H1 (cell line): ENCODE results near the gene FRA10AC1. TPM values are rescaled to one million over a fixed set of nuclear protein-coding genes. Genes with fewer than 3 reads are reported as not detected.
A peak's percentile ranks its signal among the peaks of the same experiment; 100 is the strongest.

Source experiments
- CTCF ChIA-PET: fragments of 300-600 bp; sonication (Branson Sonifier 250); formaldehyde crosslinking; loops from one replicate; lab custom pipeline; 2021; ENCODE audit not compliant: partially characterized antibody; lab: Charles Lee
- POLR2A ChIA-PET: fragments of 300-600 bp; sonication (Branson Sonifier 250); formaldehyde crosslinking; loops from one replicate; lab custom pipeline; 2021; ENCODE audit warnings: inconsistent platforms; ENCODE audit not compliant: partially characterized antibody; lab: Charles Lee
- DNase-seq, 2 experiments: peaks; one replicate each; pipeline versions ENCODE4 v3.0.0 to v3.0.0-alpha.2; 2010 to 2022; ENCODE audit warnings: low spot score in 2 of 2, low read depth in 1 of 2, mixed read lengths in 1 of 2
- FAIRE-seq: peaks from 2 replicates; lab custom pipeline; 2011; peaks lifted over from hg19 to GRCh38; lab: Jason Lieb, UNC
- H2AFZ ChIP-seq: 2 replicates; pipeline ENCODE4 v1.8.1; 2012; ENCODE audit warnings: low read length, inconsistent platforms
- H2AK5ac ChIP-seq: 2 replicates; pipeline ENCODE4 v1.6.1; 2013; ENCODE audit warnings: low read depth, low read length
- H2BK120ac ChIP-seq: replicated peaks from 2 replicates; pipeline ENCODE3; 2013; ENCODE audit warnings: low read depth, low read length, inconsistent platforms
- H2BK12ac ChIP-seq: 2 replicates; pipeline ENCODE4 v1.6.1; 2013; ENCODE audit warnings: low read depth, low read length
- H2BK15ac ChIP-seq: 2 replicates; pipeline ENCODE4 v1.6.1; 2013; ENCODE audit warnings: low read length
- H2BK20ac ChIP-seq: 2 replicates; pipeline ENCODE4 v1.6.1; 2013; ENCODE audit warnings: low read length
- H2BK5ac ChIP-seq: 2 replicates; pipeline ENCODE4 v1.6.1; 2013; ENCODE audit warnings: low read depth, low read length
- H3K14ac ChIP-seq: 2 replicates; pipeline ENCODE4 v1.6.1; 2013; ENCODE audit warnings: inconsistent platforms; ENCODE audit not compliant: insufficient read length
- H3K18ac ChIP-seq: 2 replicates; pipeline ENCODE4 v1.6.1; 2013; ENCODE audit warnings: low read length; ENCODE audit errors: extremely low read depth
- H3K23ac ChIP-seq: 2 replicates; pipeline ENCODE4 v1.6.1; 2013; ENCODE audit warnings: inconsistent platforms; ENCODE audit not compliant: insufficient read length
- H3K23me2 ChIP-seq: 2 replicates; pipeline ENCODE4 v1.6.1; 2013; ENCODE audit warnings: low read depth, low read length
- H3K27ac ChIP-seq: 2 replicates; pipeline ENCODE4 v1.6.1; 2011; ENCODE audit warnings: low read depth, low read length, inconsistent platforms
- H3K27me3 ChIP-seq, 4 experiments: replicated peaks in 1 of 4; 1 replicate in 1 of 4; 2 replicates in 3 of 4; pipeline versions ENCODE4 v1.6.1 to v1.8.1; 2011 to 2013; ENCODE audit warnings: low read length in 3 of 4, mild to moderate bottlenecking in 3 of 4, inconsistent platforms in 2 of 4, mixed read lengths in 2 of 4, moderate library complexity in 1 of 4; ENCODE audit not compliant: control insufficient read depth in 3 of 4, insufficient read depth in 3 of 4; ENCODE audit errors: extremely low read depth in 1 of 4
- H3K36me3 ChIP-seq, 4 experiments: 2 replicates each; pipeline versions ENCODE4 v1.6.1 to v1.8.1; 2011 to 2013; ENCODE audit warnings: mild to moderate bottlenecking in 4 of 4, low read length in 3 of 4, moderate library complexity in 2 of 4, control low read depth in 1 of 4, inconsistent platforms in 1 of 4; ENCODE audit not compliant: insufficient read depth in 4 of 4, control insufficient read depth in 2 of 4
- H3K4ac ChIP-seq: replicated peaks from 2 replicates; pipeline ENCODE3; 2013; ENCODE audit warnings: low read length, low read depth, mixed read lengths, inconsistent platforms; ENCODE audit not compliant: insufficient read length
- H3K4me1 ChIP-seq, 4 experiments: replicated peaks in 1 of 4; 1 replicate in 1 of 4; 2 replicates in 3 of 4; pipeline versions ENCODE4 v1.6.1 to v1.8.1; 2011 to 2013; ENCODE audit warnings: low read length in 3 of 4, inconsistent platforms in 2 of 4, mixed read lengths in 1 of 4; ENCODE audit not compliant: insufficient read depth in 4 of 4, control insufficient read depth in 3 of 4
- H3K4me2 ChIP-seq, 2 experiments: 2 replicates each; pipeline versions ENCODE4 v1.6.1 to v1.8.1; 2011 to 2013; ENCODE audit warnings: low read depth in 2 of 2, low read length in 2 of 2, control low read depth in 1 of 2, inconsistent platforms in 1 of 2, mild to moderate bottlenecking in 1 of 2; ENCODE audit not compliant: insufficient read depth in 1 of 2
- H3K4me3 ChIP-seq, 4 experiments: fragments of 200-600, 300-600 bp in 1 of 4; sonication (generic), shearing (Covaris generic), sonication (Bioruptor Twin) in 1 of 4; 2 replicates each; pipeline versions ENCODE4 v1.5.1 to v1.8.1; 2011 to 2016; ENCODE audit warnings: low read length in 4 of 4, low read depth in 3 of 4, control low read depth in 2 of 4, inconsistent platforms in 2 of 4, mild to moderate bottlenecking in 2 of 4, mixed read lengths in 1 of 4, moderate library complexity in 1 of 4; ENCODE audit not compliant: insufficient read depth in 2 of 4; ENCODE audit errors: extremely low read depth in 1 of 4
- H3K56ac ChIP-seq: replicated peaks from 2 replicates; pipeline ENCODE3; 2013; ENCODE audit warnings: low read depth, mild to moderate bottlenecking, mixed read lengths, low read length, inconsistent platforms; ENCODE audit not compliant: insufficient read length
- H3K79me1 ChIP-seq: 2 replicates; pipeline ENCODE4 v1.6.1; 2013; ENCODE audit warnings: low read depth, low read length, control low read depth
- H3K79me2 ChIP-seq, 2 experiments: 2 replicates each; pipeline versions ENCODE4 v1.6.1 to v1.8.1; 2012 to 2013; ENCODE audit warnings: low read length in 2 of 2, mild to moderate bottlenecking in 2 of 2, inconsistent platforms in 1 of 2; ENCODE audit not compliant: insufficient read depth in 2 of 2, control insufficient read depth in 1 of 2
- H3K9ac ChIP-seq, 4 experiments: replicated peaks in 1 of 4; 1 replicate in 1 of 4; 2 replicates in 3 of 4; pipeline versions ENCODE4 v1.6.1 to v1.8.1; 2011 to 2013; ENCODE audit warnings: low read depth in 3 of 4, low read length in 3 of 4, control low read depth in 2 of 4, mild to moderate bottlenecking in 2 of 4, moderate library complexity in 2 of 4, inconsistent platforms in 1 of 4; ENCODE audit errors: extremely low read depth in 1 of 4
- H3K9me3 ChIP-seq, 2 experiments: 2 replicates each; pipeline versions ENCODE4 v1.6.1 to v1.8.1; 2012 to 2013; ENCODE audit warnings: mild to moderate bottlenecking in 2 of 2, moderate library complexity in 2 of 2, control low read depth in 1 of 2, inconsistent platforms in 1 of 2, low read depth in 1 of 2, low read length in 1 of 2, mixed read lengths in 1 of 2; ENCODE audit not compliant: insufficient read depth in 2 of 2
- H4K20me1 ChIP-seq, 2 experiments: replicated peaks in 1 of 2; 2 replicates each; pipeline versions ENCODE3 to v1.8.1; 2011 to 2013; ENCODE audit warnings: inconsistent platforms in 2 of 2, low read length in 2 of 2, mild to moderate bottlenecking in 1 of 2; ENCODE audit not compliant: insufficient read depth in 2 of 2, control insufficient read depth in 1 of 2
- H4K5ac ChIP-seq: 2 replicates; pipeline ENCODE4 v1.6.1; 2013; ENCODE audit warnings: low read length, low read depth, mixed read lengths, inconsistent platforms; ENCODE audit not compliant: insufficient read length
- H4K8ac ChIP-seq: 2 replicates; pipeline ENCODE4 v1.8.0; 2013; ENCODE audit warnings: mild to moderate bottlenecking, moderate library complexity, low read length, inconsistent platforms; ENCODE audit not compliant: insufficient read depth; ENCODE audit errors: extremely low read depth
- H4K91ac ChIP-seq: replicated peaks from 2 replicates; pipeline ENCODE3; 2013; ENCODE audit warnings: low read length, mixed read lengths, inconsistent platforms; ENCODE audit not compliant: insufficient read length
- ATF3 ChIP-seq: IDR thresholded peaks from 2 replicates; pipeline ENCODE4 v1.6.1; 2011; ENCODE audit warnings: low read depth, mild to moderate bottlenecking, low read length; ENCODE audit not compliant: insufficient read depth
- CBX5 ChIP-seq: fragments of 300-800, 300-1000 bp; sonication (generic); IDR thresholded peaks from 2 replicates; pipeline ENCODE4 v1.7.1; 2016; ENCODE audit warnings: antibody characterized with exemption, low read length, low read depth
- CTCF ChIP-seq, 3 experiments: IDR thresholded peaks; 1 replicate in 2 of 3; 2 replicates in 1 of 3; pipeline versions ENCODE4 v1.5.1 to v1.6.1; 2011; ENCODE audit warnings: low read length in 3 of 3, mild to moderate bottlenecking in 3 of 3, inconsistent platforms in 2 of 3, low read depth in 1 of 3, moderate library complexity in 1 of 3; ENCODE audit not compliant: insufficient read depth in 1 of 3; ENCODE audit errors: control extremely low read depth in 1 of 3
- E2F6 ChIP-seq: IDR thresholded peaks from 2 replicates; pipeline ENCODE4 v1.6.1; 2012; ENCODE audit warnings: inconsistent platforms
- MAFK ChIP-seq: IDR thresholded peaks from 2 replicates; pipeline ENCODE4 v1.6.1; 2012; ENCODE audit warnings: low read depth, mild to moderate bottlenecking, improper control_type of control experiment, low read length
- SRF ChIP-seq: IDR thresholded peaks from 2 replicates; pipeline ENCODE4 v1.6.1; 2011; ENCODE audit warnings: mild to moderate bottlenecking, low read depth, low read length, moderate library complexity
- WGBS, 2 experiments: shearing (Covaris generic) in 1 of 2; methylation state at CpG; one replicate each; pipeline versions ENCODE4 v1.1.6 to v1.1.7; 2013 to 2015; ENCODE audit warnings: low lambda C conversion rate in 2 of 2, mixed read lengths in 2 of 2, inconsistent platforms in 1 of 2, low coverage in 1 of 2, missing lambda C conversion rate in 1 of 2; ENCODE audit not compliant: insufficient replicate concordance in 2 of 2, insufficient coverage in 1 of 2, insufficient read length in 1 of 2; ENCODE audit errors: extremely low coverage in 1 of 2, missing lambda C conversion rate in 1 of 2; 5-methylcytosine and 5-hydroxymethylcytosine counted together
- polyA plus RNA-seq, 7 experiments: library from polyadenylated mRNA; depleted of rRNA in 3 of 7; stranded (reverse) in 5 of 7; unstranded in 2 of 7; fragments of >200 nt in 5 of 7; fragments of 200-250 nt in 2 of 7; gene quantifications; 1 replicate in 5 of 7; 2 replicates in 1 of 7; 4 replicates in 1 of 7; pipeline versions ENCODE4 v1.2.1 to v1.2.3, GENCODE V29; 2011 to 2013; ENCODE audit warnings: missing spikeins in 2 of 7, mixed read lengths in 2 of 7
- total RNA-seq: library from RNA; stranded (reverse); fragmentation: NEBNext Ultra II Directional; extraction: Animal tissue kit (Norgen Biotek cat#: 25700); gene quantifications from 2 replicates; pipeline ENCODE4 v1.2.1, GENCODE V29; 2021

FRA10AC1 gene
- total and polyA plus RNA-seq, 2 of the 8 experiments (the other 6 are each of a cell fraction or from before 2014, with no cell fraction given) = 4.4 to 13.5 TPM

- POLR2A ChIA-PET = no interaction called here
- Histone ChIP-seq H4K5ac (no peak overlapping the region), H2BK15ac (no peak overlapping the region), H2BK12ac (no peak overlapping the region), H4K91ac (no peak overlapping the region), H3K4me1 (peaks cover 0 to 3% (median 1%) of the 10 kb centered on the region in 4 experiments; a peak in 1 of 7 replicates), H2BK5ac (no peak overlapping the region), H3K79me2 (peaks cover 0 to 3% of the 10 kb centered on the region in 2 experiments; a peak in 2 of 4 replicates), H4K20me1 (no peaks in the 10 kb centered on the region), H2AFZ (no peak overlapping the region), H3K9me3 (no peaks in the 10 kb centered on the region), H3K27ac (no peak overlapping the region), H3K56ac (no peak overlapping the region), H3K4me2 (no peak overlapping the region), H3K36me3 (peaks cover 0 to 66% (median 24%) of the 10 kb centered on the region in 4 experiments; a peak in 7 of 8 replicates), H3K9ac (peak overlapping the region in 1 of 4 experiments; percentile 34; a peak in 1 of 7 replicates)
- whole genome bisulfite sequencing, 2 experiments = 86% methylated on average over 2 of the region's 2 CpGs; no CpG with 5 or more reads in 1 of the 2 experiments
- no peak for DNase-seq
- TF ChIP-seq MAFK = no peak
- TF ChIP-seq CTCF (IDR thresholded peaks at IDR 0.05; ENCODE audit: control extremely low read depth in 1 of 3, insufficient read depth in 1 of 3, low read depth in 1 of 3, low read length in 3 of 3) = peak in 1 of 3 experiments; percentile 20; a peak in 1 of 4 replicates
- no peak for TF ChIP-seq SRF
- no peak for TF ChIP-seq CBX5
- TF ChIP-seq E2F6 = no peak
- no peak for TF ChIP-seq ATF3
- TF ChIP-seq, all 59 proteins: peak for 1
- H2BK120ac ChIP-seq = no peak overlapping the region
- no peak overlapping the region for H3K14ac ChIP-seq
- H2AK5ac ChIP-seq = no peak overlapping the region
- FAIRE-seq = no peak
- H3K4ac ChIP-seq = no peak overlapping the region
- CTCF ChIA-PET = interaction anchor here (1.0 to 1.8 kb wide), 5 partner anchors 10 to 142 kb away, joined by 3 to 6 read pairs (median 3); no protein-coding TSS in a partner anchor
- no peak overlapping the region for H2BK20ac ChIP-seq
- H3K23me2 ChIP-seq = 0 out of 2 replicates have a peak, but pooled peaks cover 2% of the 10 kb centered on the region
- H3K27me3 ChIP-seq = no peaks in the 10 kb centered on the region
- no peaks in the 10 kb centered on the region for H3K79me1 ChIP-seq
- no peak overlapping the region for H3K23ac ChIP-seq
- H4K8ac ChIP-seq = no peak overlapping the region
- no peak overlapping the region for H3K18ac ChIP-seq
- H3K4me3 ChIP-seq = no peak overlapping the region
Measured at GRCh38 chr10:93697207-93697606, 5.2 kb downstream of the FRA10AC1 start.
